Gastroesophageal sphincter (tissue), 4 donors: ENCODE results near the gene PTPN13. TPM values are rescaled to one million over a fixed set of nuclear protein-coding genes. Genes with fewer than 3 reads are reported as not detected.

Experiments
- ATAC-seq: fragments of 150-250 bp; one replicate; pipeline ENCODE4 v1.9.1; 2016; ENCODE audit warnings: mild to moderate bottlenecking, moderate library complexity
- H3K27ac ChIP-seq, 4 donors: fragments of 200-600 bp; sonication (generic) in 3 of 4; 1 replicate in 3 of 4; 2 replicates in 1 of 4; pipeline ENCODE4 v1.5.1; 2016 to 2019
- H3K27me3 ChIP-seq: fragments of 200-600 bp; sonication (generic); one replicate; pipeline ENCODE4 v1.5.1; 2019
- H3K36me3 ChIP-seq, 2 donors: fragments of 200-600 bp; sonication (generic); one replicate each; pipeline ENCODE4 v1.5.1; 2019; ENCODE audit warnings: control low read depth in 1 of 2
- H3K4me1 ChIP-seq, 3 donors: fragments of 200-600 bp; sonication (generic); 1 replicate in 2 of 3; 2 replicates in 1 of 3; pipeline ENCODE4 v1.5.1; 2016 to 2019; ENCODE audit warnings: control low read depth in 2 of 3
- H3K4me3 ChIP-seq, 2 donors: fragments of 200-600 bp; sonication (generic); one replicate each; pipeline ENCODE4 v1.5.1; 2019; ENCODE audit warnings: mild to moderate bottlenecking in 1 of 2, moderate library complexity in 1 of 2
- H3K9me3 ChIP-seq, 3 donors: fragments of 200-600 bp; sonication (generic); one replicate each; pipeline ENCODE4 v1.5.1; 2017 to 2019; ENCODE audit warnings: control low read depth in 2 of 3
- CTCF ChIP-seq, 4 experiments: fragments of 200-600 bp in 2 of 4; fragments of 450-650 bp in 2 of 4; sonication (generic) in 1 of 4; IDR thresholded peaks; one replicate each; pipeline ENCODE4 v1.5.1; 2017 to 2019; ENCODE audit warnings: antibody characterized with exemption in 4 of 4, mild to moderate bottlenecking in 2 of 4, moderate library complexity in 2 of 4
- EP300 ChIP-seq: sonication (generic); formaldehyde crosslinking; IDR thresholded peaks from one replicate; pipeline ENCODE4 v1.6.1; 2017; ENCODE audit warnings: antibody characterized with exemption, mild to moderate bottlenecking
- POLR2A ChIP-seq, 2 donors: fragments of 450-650 bp; IDR thresholded peaks; one replicate each; pipeline ENCODE4 v1.6.1; 2017; ENCODE audit warnings: antibody characterized with exemption in 2 of 2, mild to moderate bottlenecking in 2 of 2, moderate library complexity in 1 of 2
- POLR2AphosphoS5 ChIP-seq: sonication (generic); formaldehyde crosslinking; IDR thresholded peaks from one replicate; pipeline ENCODE4 v1.6.1; 2017; ENCODE audit warnings: antibody characterized with exemption
- WGBS, 2 donors: methylation state at CpG; one replicate each; pipeline ENCODE4 v1.1.5; 2018; ENCODE audit warnings: low coverage in 1 of 2; 5-methylcytosine and 5-hydroxymethylcytosine counted together
- total RNA-seq, 4 donors: library from RNA; depleted of rRNA; stranded (reverse); fragments of >200 nt; gene quantifications; one replicate each; pipeline ENCODE4 v1.1.0, GENCODE V29; 2016

PTPN13 gene
- total RNA-seq, 4 donors from 2014 or later, result 12.8 to 22.7 (median 20.7) TPM

- H3K9me3 ChIP-seq, result no peaks in the 10 kb centered on the region
- no peak for ATAC-seq
- H3K27me3 ChIP-seq, result no peaks in the 10 kb centered on the region
- H3K27ac ChIP-seq, result no peak overlapping the region
- no peak overlapping the region for H3K4me3 ChIP-seq
- no peaks in the 10 kb centered on the region for H3K4me1 ChIP-seq
- TF ChIP-seq POLR2AphosphoS5, result no peak
- TF ChIP-seq CTCF (IDR thresholded peaks at IDR 0.05), result no peak
- H3K36me3 ChIP-seq, result peaks cover 0 to 5% of the 10 kb centered on the region in 2 donors
Observed at GRCh38 chr4:86661006-86661405, 66.9 kb downstream of the PTPN13 start.

- H3K36me3 ChIP-seq, result peaks cover 0 to 5% of the 10 kb centered on the region in 2 donors
- no peak overlapping the region for H3K4me3 ChIP-seq
- no peak for TF ChIP-seq EP300
- no peak for TF ChIP-seq CTCF (IDR thresholded peaks at IDR 0.05)
- no peak for TF ChIP-seq POLR2A (IDR thresholded peaks at IDR 0.05)
- no peak for TF ChIP-seq POLR2AphosphoS5
- no peaks in the 10 kb centered on the region for H3K4me1 ChIP-seq
- H3K27ac ChIP-seq, result no peak overlapping the region
- H3K9me3 ChIP-seq, result no peaks in the 10 kb centered on the region
- WGBS, 2 donors, result 91 to 100% methylated on average over 1 of the region's 1 CpG
- no peaks in the 10 kb centered on the region for H3K27me3 ChIP-seq
- ATAC-seq, result no peak
Observed at GRCh38 chr4:86661418-86661817, 67.3 kb downstream of the PTPN13 start.

GRCh38 chr4:86664959-86665358, 70.8 kb downstream of the PTPN13 start:
- TF ChIP-seq POLR2AphosphoS5 (no peak), CTCF (IDR thresholded peaks at IDR 0.05) (no peak), EP300 (no peak), POLR2A (IDR thresholded peaks at IDR 0.05) (no peak)
- H3K27me3 ChIP-seq, result no peaks in the 10 kb centered on the region
- no peak overlapping the region for H3K4me3 ChIP-seq
- no peaks in the 10 kb centered on the region for H3K9me3 ChIP-seq
- H3K36me3 ChIP-seq, result no peaks in the 10 kb centered on the region
- no peaks in the 10 kb centered on the region for H3K4me1 ChIP-seq
- ATAC-seq, result no peak
- H3K27ac ChIP-seq, result no peak overlapping the region
- 83% methylated on average over 1 of the region's 1 CpG; no CpG with 5 or more reads in 1 of the 2 donors for WGBS, 2 donors

GRCh38 chr4:86670298-86670697, 76.2 kb downstream of the PTPN13 start:
- Histone ChIP-seq H3K27ac (no peak overlapping the region), H3K4me1 (no peaks in the 10 kb centered on the region), H3K36me3 (peaks cover 0 to 5% of the 10 kb centered on the region in 2 donors), H3K9me3 (no peaks in the 10 kb centered on the region), H3K27me3 (no peaks in the 10 kb centered on the region), H3K4me3 (no peak overlapping the region)
- ATAC-seq, result no peak
- 90 to 92% methylated on average over 1 of the region's 1 CpG for WGBS, 2 donors
- no peak for TF ChIP-seq POLR2AphosphoS5
- TF ChIP-seq POLR2A (IDR thresholded peaks at IDR 0.05), result no peak
- TF ChIP-seq CTCF (IDR thresholded peaks at IDR 0.05), result no peak

DNA sequence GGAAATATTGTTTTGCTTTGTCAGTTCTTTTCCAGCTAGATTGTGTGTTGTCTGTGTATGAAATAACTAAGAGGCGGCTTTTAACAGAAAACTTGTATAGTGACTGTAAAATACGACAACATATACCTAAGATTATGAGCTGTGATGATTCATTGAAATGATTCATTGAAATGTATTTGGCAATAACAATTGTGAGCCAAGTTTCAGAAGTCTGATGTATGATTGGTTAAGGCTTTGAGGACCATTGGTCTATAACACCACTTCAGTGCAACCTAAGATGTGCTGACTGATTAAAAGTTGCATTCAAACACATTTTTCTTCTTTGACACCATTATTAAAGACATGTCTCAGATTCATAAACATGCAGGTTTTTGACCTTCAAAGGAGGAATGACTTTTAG, 76.6 kb downstream of the PTPN13 start:
- TF ChIP-seq POLR2AphosphoS5, result no peak
- TF ChIP-seq EP300, result no peak
- no peak for TF ChIP-seq POLR2A (IDR thresholded peaks at IDR 0.05)
- TF ChIP-seq CTCF (IDR thresholded peaks at IDR 0.05), result no peak
- no peak overlapping the region for H3K27ac ChIP-seq
- no peaks in the 10 kb centered on the region for H3K9me3 ChIP-seq
- no peak for ATAC-seq
- no peaks in the 10 kb centered on the region for H3K27me3 ChIP-seq
- H3K36me3 ChIP-seq, result peaks cover 0 to 5% of the 10 kb centered on the region in 2 donors
- H3K4me3 ChIP-seq, result no peak overlapping the region
- 100% methylated on average over 2 of the region's 2 CpGs for whole genome bisulfite sequencing, 2 donors
- no peaks in the 10 kb centered on the region for H3K4me1 ChIP-seq
